Fibroblast of gingiva (primary cell): ENCODE results near the gene ARCN1.

Experiments
- DNase-seq: peaks from one replicate; pipeline ENCODE4 v3.0.0-alpha.2; 2011; ENCODE audit warnings: low read depth

The ARCN1 gene

DNA sequence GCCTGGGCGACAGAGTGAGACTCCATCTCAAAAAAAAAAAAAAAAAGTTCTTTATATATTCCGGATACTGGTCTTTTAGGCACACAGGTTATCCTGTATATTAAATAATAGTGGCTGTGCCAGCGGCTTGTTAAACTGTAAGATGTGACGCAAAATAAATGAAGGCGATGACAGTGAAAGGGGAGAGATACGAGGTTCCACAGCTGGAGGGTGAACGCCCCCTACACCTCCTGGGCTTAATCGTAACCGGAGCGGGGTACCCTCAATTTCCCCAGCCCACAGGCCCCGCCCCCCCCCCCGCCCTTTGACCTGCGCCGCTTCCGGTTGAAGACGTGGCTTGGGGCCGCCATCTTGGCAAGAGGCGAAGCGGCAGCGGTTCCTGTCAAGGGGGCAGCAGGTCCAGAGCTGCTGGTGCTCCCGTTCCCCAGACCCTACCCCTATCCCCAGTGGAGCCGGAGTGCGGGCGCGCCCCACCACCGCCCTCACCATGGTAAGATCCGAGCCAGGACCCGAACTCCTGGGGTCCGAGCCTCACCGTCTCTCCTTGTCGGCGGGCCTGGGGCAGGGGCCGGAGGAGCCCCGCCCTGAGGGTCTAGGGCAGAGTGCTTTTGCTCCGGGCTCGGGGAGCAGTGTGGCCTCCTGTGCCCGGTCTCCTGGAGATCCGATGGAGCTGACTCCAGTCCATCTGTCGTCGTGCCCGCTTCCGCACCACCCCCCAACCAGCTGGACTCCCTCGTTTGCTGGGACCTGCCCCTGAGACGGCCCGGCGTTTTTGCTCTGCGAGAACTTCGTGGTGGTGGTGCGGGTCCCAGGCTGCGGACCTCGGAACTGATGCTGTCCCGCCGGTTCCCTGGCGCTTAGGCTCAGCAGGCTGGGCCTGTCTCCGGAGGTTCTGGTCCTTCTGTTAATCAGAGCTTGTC, at the start of gene ARCN1:
TSS of gene ARCN1 (plus strand) at position 349 of the 920 bp plus-strand sequence. CDS start at position 488, 139 bp downstream.
- DNase-seq, result peak; percentile 74

DNA sequence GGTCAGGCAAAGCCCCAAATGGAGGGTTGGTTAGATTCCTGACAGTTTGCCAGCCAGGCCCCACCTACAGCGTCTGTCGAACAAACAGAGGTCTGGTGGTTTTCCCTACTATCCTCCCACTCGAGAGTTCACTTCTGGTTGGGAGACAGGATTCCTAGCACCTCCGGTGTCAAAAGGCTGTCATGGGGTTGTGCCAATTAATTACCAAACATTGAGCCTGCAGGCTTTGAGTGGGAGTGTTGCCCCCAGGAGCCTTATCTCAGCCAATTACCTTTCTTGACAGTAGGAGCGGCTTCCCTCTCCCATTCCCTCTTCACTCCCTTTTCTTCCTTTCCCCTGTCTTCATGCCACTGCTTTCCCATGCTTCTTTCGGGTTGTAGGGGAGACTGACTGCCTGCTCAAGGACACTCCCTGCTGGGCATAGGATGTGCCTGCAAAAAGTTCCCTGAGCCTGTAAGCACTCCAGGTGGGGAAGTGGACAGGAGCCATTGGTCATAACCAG, 49.6 kb upstream of the ARCN1 start:
- peak; percentile 12 for DNase-seq

DNA sequence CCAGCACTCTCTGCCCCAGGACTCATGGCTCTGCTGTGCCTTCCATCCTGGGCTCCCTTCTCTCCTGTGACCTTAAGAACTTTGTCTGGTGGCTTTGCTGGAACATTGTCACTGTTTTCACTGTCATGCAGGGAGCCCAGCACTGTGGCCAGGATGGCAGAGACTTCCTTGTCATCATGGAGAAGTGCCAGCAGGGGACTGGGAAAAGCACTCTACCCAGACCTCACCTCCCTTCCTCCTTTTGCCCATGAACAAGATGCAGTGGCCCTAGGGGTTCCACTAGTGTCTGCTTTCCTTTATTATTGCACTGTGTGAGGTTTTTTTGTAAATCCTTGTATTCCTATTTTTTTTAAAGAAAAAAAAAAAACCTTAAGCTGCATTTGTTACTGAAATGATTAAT, 47.9 kb upstream of the ARCN1 start:
- no peak for DNase-seq

DNA sequence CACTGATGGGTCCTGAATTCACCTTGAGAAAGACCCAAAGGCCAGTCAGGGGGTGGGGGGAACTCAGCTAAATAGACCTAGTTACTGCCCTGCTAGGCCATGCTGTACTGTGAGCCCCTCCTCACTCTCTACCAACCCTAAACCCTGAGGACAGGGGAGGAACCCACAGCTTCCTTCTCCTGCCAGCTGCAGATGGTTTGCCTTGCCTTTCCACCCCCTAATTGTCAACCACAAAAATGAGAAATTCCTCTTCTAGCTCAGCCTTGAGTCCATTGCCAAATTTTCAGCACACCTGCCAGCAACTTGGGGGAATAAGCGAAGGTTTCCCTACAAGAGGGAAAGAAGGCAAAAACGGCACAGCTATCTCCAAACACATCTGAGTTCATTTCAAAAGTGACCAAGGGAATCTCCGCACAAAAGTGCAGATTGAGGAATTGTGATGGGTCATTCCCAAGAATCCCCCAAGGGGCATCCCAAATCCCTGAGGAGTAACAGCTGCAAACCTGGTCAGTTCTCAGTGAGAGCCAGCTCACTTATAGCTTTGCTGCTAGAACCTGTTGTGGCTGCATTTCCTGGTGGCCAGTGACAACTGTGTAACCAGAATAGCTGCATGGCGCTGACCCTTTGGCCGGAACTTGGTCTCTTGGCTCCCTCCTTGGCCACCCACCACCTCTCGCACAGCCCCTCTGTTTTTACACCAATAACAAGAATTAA, 47.3 kb upstream of the ARCN1 start:
- no peak for DNase-seq

DNA sequence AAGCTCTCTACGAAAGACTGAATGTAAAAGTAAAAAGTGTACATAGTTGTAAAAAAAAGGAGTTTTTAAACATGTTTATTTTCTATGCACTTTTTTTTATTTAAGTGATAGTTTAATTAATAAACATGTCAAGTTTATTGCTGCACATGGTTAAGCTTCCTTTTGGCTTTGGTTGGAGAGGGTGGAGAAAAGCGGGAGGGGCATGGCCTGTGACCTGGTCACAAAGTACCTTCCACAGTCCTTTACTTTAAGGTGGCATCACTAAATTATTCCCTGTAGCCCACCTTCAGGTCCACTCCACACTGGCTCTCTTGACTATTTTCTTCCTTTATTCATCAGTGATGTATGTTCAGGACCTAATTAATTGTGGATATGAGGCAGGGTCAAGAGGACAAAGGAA, 45.5 kb upstream of the ARCN1 start:
- DNase-seq, result no peak

DNA sequence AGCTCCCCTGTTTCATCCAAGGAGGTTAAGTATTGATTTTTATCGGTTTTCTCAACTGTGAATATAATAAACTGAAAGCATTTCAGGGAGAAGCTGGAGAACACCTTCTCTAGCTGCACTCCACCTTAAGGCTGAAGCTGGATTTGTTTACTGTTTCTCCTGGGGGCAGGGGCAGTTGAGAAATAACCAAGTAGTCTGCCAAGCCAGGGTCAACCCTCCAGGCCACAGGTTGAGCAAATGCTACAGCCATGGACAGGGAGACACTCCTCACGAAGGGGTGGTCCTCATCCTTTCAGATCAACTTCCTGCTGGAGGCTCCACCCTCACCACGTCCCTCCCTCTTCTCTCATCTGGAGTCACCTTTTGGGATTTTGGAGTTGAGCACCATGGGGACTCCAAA, 45.1 kb upstream of the ARCN1 start, which contains the start of gene TTC36:
TSS of gene TTC36 (plus strand) at position 366 of the 400 bp plus-strand sequence. CDS start at position 387, 21 bp downstream.
- DNase-seq, result no peak

DNA sequence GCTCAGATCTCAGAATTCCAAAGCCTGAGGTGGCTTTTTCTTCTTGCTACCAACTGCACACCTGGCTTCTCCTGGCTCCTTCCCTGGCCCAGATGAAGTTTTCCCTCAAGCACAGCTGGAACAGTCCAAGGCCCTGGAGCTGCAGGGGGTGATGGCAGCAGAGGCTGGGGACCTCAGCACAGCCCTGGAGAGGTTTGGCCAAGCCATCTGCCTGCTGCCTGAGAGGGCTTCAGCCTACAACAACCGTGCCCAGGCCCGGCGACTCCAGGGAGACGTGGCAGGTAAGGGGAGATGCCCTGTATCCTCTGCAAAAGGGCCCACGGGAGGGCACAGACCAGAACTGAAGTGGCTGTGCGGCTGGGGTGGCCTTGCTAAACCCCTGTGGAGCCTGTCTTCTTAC, 43.7 kb upstream of the ARCN1 start:
- no peak for DNase-seq

DNA sequence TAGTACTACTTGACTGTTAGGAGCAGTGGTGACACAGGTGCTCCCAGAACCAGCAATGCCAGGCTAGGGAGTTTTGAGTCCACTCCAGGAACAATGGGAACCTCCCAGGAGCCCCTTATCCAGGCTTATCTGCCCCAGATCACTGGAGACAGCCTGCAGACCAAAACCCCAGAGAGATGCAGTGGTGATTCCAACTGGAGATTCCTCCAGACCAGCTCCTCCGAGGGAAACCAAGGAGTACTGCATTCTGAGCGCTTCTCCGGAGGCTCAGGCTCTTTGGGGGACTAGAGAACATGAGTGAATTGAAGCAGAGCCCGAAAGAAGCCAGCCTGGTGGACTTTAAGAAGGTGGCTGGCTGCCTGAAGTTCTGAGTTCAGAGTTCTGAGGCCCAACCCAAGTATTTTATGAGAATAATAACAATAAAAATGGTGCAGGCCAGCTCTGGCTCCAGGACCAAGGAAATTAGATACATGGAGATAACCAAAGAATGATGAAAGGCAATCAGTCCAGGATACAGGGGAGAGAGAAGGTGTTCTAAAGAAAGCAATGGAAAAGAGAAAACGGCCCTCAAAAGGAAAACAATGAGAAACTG, 42.5 kb upstream of the ARCN1 start:
- DNase-seq, result no peak

DNA sequence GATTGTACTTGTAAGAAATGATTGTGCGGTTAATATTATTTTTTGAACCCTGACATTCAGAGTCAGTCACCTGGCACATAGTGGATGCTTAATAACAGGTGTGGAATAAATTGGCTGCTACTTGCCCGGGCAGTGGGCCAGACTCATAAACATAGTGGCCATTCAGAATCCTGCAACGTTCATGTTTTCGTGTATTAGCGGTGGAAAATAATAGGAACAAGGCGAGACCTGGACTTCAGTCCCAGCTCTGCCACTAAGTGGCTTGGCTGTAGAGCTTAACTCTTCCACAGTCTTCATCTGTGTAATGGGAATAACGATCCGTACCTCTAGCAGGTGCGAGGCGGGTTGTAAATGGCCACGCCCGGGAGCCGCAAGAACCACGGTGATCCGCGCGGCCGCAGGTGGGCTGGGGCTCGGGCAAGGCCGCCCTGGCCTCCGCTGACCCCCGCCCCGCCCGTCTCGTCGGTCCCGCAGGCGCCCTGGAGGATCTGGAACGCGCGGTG, 42.0 kb upstream of the ARCN1 start:
- no peak for DNase-seq

DNA sequence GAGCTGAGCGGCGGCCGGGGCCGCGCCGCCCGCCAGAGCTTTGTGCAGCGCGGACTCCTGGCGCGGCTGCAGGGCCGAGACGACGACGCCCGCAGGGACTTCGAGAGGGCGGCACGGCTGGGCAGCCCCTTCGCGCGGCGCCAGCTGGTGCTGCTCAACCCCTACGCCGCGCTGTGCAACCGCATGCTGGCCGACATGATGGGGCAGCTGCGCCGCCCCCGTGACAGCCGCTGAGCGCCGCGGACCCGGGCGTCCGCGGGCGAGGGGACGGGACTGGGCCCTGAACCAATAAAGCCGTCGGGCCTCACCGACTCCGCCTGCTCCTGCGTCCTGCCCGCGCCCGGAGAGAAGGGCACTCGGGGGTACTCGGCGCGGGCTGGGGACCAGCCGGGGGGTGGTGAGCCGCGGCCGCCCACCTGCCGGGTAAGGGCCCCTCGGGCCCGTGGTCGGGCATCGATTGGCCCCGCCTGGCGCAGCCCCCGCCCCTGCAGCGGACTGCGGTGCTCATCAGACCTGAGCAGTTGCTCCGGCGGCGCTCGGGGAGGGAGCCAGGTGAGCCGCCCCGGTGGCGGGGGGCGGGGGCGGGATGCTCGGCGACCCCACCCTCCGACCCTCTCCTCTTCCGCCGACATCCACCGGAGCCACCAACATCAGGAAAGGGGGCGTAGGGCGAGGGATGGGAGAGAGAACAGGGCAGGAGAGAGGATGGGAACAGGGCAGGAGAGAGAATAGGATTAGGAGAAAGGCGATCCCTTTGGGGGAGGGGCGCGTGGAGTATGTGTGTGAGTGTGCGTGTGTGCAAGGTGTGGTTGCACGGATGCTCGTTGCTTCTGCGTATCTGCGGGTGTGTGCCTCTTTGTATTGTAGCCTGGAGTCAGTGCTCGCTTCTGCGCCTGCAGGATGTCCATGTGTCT, 41.3 kb upstream of the ARCN1 start, which contains the start of gene TMEM25:
TSS of gene TMEM25 (plus strand) at position 510 of the 914 bp plus-strand sequence. CDS start 610 bp downstream, outside the sequence.
- peak; percentile 19 for DNase-seq

DNA sequence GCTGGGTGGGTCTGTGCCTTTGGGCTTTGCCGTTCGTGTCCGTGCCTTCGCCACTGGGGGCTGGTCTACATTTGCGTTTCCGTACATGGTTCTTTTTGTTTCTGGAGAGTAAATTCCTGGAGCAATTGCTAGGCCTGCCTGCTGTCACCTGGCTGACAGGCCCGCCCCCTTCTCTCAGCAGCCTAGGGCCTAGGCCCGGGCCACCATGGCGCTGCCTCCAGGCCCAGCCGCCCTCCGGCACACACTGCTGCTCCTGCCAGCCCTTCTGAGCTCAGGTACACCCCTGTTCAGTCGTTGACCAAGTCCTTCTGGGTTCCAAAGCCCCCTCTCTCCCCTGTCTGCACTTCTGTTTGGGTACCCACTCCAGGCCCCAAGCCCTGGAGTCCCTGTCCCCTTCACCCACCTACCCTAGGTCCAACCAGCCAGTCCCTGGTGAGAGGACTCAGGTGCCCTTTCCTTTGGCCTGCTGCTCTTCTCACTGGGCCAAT, 40.6 kb upstream of the ARCN1 start:
- DNase-seq, result no peak

DNA sequence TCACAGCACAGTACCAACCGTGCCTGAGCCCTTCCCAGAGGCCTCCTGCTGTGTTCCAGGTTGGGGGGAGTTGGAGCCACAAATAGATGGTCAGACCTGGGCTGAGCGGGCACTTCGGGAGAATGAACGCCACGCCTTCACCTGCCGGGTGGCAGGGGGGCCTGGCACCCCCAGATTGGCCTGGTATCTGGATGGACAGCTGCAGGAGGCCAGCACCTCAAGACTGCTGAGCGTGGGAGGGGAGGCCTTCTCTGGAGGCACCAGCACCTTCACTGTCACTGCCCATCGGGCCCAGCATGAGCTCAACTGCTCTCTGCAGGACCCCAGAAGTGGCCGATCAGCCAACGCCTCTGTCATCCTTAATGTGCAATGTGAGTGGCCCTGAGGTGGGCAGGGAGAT, 40.1 kb upstream of the ARCN1 start:
- DNase-seq, result no peak

DNA sequence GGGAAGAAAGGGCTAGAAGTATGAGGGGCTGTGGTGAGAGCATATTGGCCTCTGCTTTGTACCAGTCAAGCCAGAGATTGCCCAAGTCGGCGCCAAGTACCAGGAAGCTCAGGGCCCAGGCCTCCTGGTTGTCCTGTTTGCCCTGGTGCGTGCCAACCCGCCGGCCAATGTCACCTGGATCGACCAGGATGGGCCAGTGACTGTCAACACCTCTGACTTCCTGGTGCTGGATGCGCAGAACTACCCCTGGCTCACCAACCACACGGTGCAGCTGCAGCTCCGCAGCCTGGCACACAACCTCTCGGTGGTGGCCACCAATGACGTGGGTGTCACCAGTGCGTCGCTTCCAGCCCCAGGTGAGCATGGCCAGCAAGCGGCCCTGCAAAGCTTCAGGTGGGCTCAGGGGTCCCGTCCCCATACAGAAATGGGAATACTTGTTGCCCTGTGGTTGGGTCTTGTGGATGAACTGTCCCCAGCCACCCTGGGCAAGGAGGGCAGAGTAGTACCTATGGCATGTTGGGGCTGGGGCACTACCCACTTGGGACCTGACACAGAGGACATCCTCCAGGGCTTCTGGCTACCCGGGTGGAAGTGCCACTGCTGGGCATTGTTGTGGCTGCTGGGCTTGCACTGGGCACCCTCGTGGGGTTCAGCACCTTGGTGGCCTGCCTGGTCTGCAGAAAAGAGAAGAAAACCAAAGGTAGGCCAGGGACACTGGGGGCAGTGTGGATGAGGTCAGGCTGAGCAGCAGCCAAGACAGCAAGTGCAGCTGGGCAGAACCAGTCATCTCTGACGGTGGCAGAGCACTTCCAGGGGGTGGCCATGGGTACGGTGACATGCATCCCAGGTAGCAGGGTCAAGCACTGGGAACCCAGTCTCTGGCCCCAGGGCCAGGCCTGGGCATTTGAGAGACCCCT, 39.1 kb upstream of the ARCN1 start:
- DNase-seq, result no peak

DNA sequence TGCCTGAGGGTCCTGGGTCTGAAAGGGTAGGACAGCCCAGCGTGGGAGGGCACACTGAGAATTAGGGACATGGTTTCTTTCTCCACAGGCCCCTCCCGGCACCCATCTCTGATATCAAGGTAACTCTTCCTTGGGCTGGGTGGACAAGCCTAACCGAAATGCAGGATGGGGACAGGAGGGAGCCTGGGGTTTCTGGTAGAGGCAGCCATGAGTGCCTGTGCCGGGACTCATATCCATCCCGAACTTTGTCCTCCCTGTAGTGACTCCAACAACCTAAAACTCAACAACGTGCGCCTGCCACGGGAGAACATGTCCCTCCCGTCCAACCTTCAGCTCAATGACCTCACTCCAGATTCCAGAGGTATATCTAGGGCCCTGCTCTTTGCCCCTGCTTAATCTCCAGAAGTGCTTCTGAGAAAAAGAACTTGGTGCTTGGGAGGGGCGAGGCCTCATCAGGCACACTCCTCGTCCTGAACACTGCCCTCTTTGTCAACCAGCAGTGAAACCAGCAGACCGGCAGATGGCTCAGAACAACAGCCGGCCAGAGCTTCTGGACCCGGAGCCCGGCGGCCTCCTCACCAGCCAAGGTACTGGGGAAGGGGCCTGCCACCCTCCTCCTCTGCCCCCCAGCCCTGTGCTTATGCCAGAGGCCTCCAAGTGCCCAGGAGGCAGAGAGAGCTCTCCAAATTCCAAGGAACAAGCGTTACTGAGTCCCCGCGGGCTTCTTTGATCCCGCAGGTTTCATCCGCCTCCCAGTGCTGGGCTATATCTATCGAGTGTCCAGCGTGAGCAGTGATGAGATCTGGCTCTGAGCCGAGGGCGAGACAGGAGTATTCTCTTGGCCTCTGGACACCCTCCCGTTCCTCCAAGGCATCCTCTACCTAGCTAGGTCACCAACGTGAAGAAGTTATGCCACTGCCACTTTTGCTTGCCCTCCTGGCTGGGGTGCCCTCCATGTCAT, 38.2 kb upstream of the ARCN1 start:
- no peak for DNase-seq

DNA sequence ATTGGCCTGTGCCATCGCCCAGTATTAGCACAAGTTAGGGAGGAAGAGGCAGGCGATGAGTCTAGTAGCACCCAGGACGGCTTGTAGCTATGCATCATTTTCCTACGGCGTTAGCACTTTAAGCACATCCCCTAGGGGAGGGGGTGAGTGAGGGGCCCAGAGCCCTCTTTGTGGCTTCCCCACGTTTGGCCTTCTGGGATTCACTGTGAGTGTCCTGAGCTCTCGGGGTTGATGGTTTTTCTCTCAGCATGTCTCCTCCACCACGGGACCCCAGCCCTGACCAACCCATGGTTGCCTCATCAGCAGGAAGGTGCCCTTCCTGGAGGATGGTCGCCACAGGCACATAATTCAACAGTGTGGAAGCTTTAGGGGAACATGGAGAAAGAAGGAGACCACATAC, 36.9 kb upstream of the ARCN1 start:
- no peak for DNase-seq

DNA sequence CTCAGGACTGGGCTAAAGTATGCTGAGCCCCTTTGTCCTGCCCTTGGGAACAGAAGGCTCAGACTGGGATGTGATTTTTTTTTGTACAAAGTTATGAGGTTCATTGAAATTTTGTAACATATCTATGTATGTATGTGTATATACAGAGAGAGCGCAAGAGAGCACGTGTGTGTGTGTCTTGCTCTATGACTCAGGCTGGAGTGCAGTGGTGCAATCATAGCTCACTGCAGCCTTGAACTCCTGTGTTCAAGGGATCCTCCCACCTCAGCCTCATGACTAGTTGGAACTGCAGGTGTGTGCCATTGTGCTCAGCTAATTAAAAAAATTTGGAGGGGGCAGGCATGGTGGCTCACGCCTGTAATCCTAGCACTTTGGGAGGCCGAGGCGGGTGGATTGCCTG, 35.5 kb upstream of the ARCN1 start:
- DNase-seq, result no peak

DNA sequence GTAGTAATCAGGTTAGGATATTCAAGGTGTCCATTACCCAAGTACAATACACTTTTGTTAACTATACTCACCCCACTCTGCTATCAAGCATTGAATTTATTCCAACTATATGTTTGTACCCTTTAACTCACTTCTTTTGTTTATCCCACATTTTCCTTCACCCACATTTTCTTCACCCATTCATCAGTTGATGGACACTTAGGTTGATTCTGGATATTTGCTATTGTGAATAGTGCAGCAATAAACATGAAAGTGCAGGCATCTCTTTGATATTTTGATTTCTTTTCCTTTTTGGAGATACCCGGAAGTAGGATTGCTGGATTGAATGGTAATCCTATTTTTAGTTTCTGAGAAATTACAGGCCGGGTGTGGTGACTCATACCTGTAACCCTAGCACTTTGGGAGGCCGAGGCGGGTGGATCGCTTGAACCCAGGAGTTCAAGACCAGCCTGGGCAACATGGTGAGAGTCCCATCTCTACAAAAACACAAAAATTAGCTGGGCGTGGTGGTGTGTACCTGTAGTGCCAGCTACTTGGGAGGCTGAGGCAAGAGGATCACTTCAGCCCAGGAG, 34.7 kb upstream of the ARCN1 start:
- no peak for DNase-seq

DNA sequence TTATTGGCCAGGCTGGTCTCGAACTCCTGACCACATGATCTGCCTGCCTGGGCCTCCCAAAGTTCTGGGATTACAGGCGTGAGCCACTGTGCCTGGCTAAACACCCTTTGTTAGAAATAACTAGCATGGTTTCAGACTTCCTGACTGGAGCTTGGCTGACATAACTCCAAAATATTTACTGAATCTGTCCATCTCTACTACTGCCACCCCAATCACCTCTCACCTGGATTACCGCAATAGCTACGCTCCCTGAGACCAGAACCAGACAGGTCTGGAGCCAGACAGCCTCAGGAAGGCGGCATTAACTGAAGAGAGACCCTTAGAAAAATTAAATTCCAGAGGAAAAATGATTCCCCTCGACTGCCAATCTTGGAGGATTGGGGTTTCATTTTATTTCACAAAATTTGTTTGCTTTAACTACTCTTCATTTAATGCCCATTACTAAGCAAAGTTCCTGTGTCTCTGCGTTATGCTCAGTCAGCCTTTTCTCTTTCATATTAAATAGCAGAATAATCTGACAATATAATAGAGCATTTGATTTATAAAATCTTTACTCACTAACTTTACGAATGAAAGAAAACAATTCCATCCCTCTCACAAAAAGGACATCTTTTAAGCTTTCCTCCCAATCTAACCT, 28.1 kb upstream of the ARCN1 start:
- no peak for DNase-seq
